Loucy (cell line): ENCODE results near the gene SBK3.

Experiments used
- EZH2phosphoT487 ChIP-seq: fragments of 200-600 bp; IDR thresholded peaks from 2 replicates; pipeline ENCODE4 v1.6.1; 2018; ENCODE audit warnings: antibody characterized with exemption, mild to moderate bottlenecking, moderate library complexity, borderline replicate concordance
- TF ChIP-seq, protein P1 (sequence below): fragments of 200-600 bp; sonication (generic); conservative IDR thresholded peaks from 2 replicates; pipeline ENCODE4 v1.5.1; 2014; ENCODE audit warnings: mild to moderate bottlenecking, antibody characterized with exemption, low read length

- TF ChIP-seq, protein P1, sequence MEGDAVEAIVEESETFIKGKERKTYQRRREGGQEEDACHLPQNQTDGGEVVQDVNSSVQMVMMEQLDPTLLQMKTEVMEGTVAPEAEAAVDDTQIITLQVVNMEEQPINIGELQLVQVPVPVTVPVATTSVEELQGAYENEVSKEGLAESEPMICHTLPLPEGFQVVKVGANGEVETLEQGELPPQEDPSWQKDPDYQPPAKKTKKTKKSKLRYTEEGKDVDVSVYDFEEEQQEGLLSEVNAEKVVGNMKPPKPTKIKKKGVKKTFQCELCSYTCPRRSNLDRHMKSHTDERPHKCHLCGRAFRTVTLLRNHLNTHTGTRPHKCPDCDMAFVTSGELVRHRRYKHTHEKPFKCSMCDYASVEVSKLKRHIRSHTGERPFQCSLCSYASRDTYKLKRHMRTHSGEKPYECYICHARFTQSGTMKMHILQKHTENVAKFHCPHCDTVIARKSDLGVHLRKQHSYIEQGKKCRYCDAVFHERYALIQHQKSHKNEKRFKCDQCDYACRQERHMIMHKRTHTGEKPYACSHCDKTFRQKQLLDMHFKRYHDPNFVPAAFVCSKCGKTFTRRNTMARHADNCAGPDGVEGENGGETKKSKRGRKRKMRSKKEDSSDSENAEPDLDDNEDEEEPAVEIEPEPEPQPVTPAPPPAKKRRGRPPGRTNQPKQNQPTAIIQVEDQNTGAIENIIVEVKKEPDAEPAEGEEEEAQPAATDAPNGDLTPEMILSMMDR: no peak
- no peak for TF ChIP-seq EZH2phosphoT487
Observed at GRCh38 chr19:55585658-55586339, 40.5 kb upstream of the SBK3 start.
